Coronary artery (tissue), 2 donors: ENCODE measurements around the gene RGS9.

Experiments used
- DNase-seq: peaks from one replicate; pipeline ENCODE4 v3.0.0-alpha.2; 2017; ENCODE audit warnings: low spot score
- H3K27ac ChIP-seq, 2 donors: fragments of 200-600 bp; sonication (generic); one replicate each; pipeline ENCODE4 v1.5.1; 2016 to 2019
- H3K4me3 ChIP-seq: fragments of 200-600 bp; sonication (generic); 2 replicates; pipeline ENCODE4 v1.5.1; 2016; ENCODE audit warnings: mild to moderate bottlenecking, moderate library complexity
- CTCF ChIP-seq: fragments of 200-600 bp; sonication (generic); IDR thresholded peaks from one replicate; pipeline ENCODE4 v1.5.1; 2019; ENCODE audit warnings: antibody characterized with exemption

Gene RGS9

GRCh38 chr17:65268832-65269231 lies 131.7 kb downstream of the RGS9 start:
- Histone ChIP-seq H3K4me3 (no peak overlapping the region), H3K27ac (peak overlapping the region in 1 of 2 donors; percentile 70)
- no peak for DNase-seq
- no peak for TF ChIP-seq CTCF

- TF ChIP-seq CTCF = no peak
- no peak overlapping the region for H3K4me3 ChIP-seq
- no peak for DNase-seq
- H3K27ac ChIP-seq = no peak overlapping the region
Measured at GRCh38 chr17:65270499-65271253, 133.5 kb downstream of the RGS9 start.

GRCh38 chr17:65271296-65271695 lies 134.1 kb downstream of the RGS9 start:
- TF ChIP-seq CTCF = no peak
- DNase-seq = no peak
- H3K4me3 ChIP-seq = no peak overlapping the region
- no peak overlapping the region for H3K27ac ChIP-seq
